Activated B cell treated with CpG ODN at 0.5 μM for 24 hours (primary cell): ENCODE data around the gene DTD1. TPM values are rescaled to one million over a fixed set of nuclear protein-coding genes. Genes with fewer than 3 reads are reported as not detected.

ENCODE experiments used
- ATAC-seq: fragments of 200-7000 bp; cut with Tn5 transposase; one replicate; pipeline ENCODE4 v1.10.0; 2021; ENCODE audit warnings: low read depth, mild to moderate bottlenecking, moderate library complexity
- CTCF ChIA-PET: fragments of 350-600 bp; sonication (Branson Sonifier 250); formaldehyde crosslinking; loops from one replicate; lab custom pipeline; 2021; ENCODE audit warnings: antibody characterized with exemption; lab: Charles Lee
- POLR2A ChIA-PET: fragments of 350-600 bp; sonication (Branson Sonifier 250); formaldehyde crosslinking; loops from one replicate; lab custom pipeline; 2021; ENCODE audit warnings: antibody characterized with exemption; lab: Charles Lee
- DNase-seq: peaks from one replicate; pipeline ENCODE4 v3.0.0; 2022
- H3K27ac Mint-ChIP-seq: one replicate; pipeline ENCODE4 v1.8.0; 2020; ENCODE audit warnings: mixed read lengths
- H3K27me3 Mint-ChIP-seq: one replicate; pipeline ENCODE4 v1.8.0; 2021; ENCODE audit warnings: mixed read lengths
- H3K36me3 Mint-ChIP-seq: one replicate; pipeline ENCODE4 v1.8.0; 2021; ENCODE audit warnings: low read depth, mixed read lengths
- H3K4me1 Mint-ChIP-seq: one replicate; pipeline ENCODE4 v1.8.0; 2021; ENCODE audit warnings: mixed read lengths
- H3K4me3 Mint-ChIP-seq: one replicate; pipeline ENCODE4 v1.8.0; 2020; ENCODE audit warnings: mild to moderate bottlenecking, mixed read lengths
- H3K9me3 Mint-ChIP-seq: one replicate; pipeline ENCODE4 v1.8.0; 2020; ENCODE audit warnings: mixed read lengths
- intact Hi-C: fragments of 100-400 bp; cut with micrococcal nuclease; formaldehyde crosslinking; loops from one replicate; pipeline ENCODE4 v1.15.1; 2024
- total RNA-seq: library from RNA; stranded (reverse); gene quantifications from 2 replicates; pipeline ENCODE4 v1.2.3, GENCODE V29; 2022
- TF ChIP-seq, protein P1 (sequence below): fragments of 200-600 bp; IDR thresholded peaks from one replicate; pipeline ENCODE4 v1.8.0; 2022; ENCODE audit warnings: antibody characterized with exemption, mild to moderate bottlenecking

The DTD1 gene
- total RNA-seq, 1 donor from 2014 or later = 27.5 TPM

DNA sequence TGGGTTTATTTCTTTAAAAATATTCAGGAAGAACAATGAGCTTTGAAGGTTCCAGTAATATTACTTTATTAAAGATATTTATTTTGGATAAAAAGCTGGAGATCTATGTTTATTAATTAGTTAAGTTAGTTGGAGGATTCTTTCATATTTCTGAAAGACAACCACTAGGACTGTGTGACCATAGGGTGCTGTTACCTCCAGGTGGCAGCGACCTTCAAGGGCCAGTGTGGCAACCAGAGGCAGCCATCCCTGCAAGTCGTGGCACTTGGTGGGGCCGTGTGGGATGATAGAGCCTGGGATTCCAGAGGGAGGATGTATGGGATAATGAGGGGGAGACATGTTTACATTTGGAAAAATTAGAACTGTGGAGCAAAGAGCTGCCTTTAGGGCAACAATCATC is 130.3 kb downstream of the DTD1 start:
- ATAC-seq (no peak), DNase-seq (no peak)
- TF ChIP-seq, protein P1, sequence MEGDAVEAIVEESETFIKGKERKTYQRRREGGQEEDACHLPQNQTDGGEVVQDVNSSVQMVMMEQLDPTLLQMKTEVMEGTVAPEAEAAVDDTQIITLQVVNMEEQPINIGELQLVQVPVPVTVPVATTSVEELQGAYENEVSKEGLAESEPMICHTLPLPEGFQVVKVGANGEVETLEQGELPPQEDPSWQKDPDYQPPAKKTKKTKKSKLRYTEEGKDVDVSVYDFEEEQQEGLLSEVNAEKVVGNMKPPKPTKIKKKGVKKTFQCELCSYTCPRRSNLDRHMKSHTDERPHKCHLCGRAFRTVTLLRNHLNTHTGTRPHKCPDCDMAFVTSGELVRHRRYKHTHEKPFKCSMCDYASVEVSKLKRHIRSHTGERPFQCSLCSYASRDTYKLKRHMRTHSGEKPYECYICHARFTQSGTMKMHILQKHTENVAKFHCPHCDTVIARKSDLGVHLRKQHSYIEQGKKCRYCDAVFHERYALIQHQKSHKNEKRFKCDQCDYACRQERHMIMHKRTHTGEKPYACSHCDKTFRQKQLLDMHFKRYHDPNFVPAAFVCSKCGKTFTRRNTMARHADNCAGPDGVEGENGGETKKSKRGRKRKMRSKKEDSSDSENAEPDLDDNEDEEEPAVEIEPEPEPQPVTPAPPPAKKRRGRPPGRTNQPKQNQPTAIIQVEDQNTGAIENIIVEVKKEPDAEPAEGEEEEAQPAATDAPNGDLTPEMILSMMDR = no peak
- Mint-ChIP-seq H3K4me3 (no peak overlapping the region), H3K9me3 (no peaks in the 10 kb centered on the region), H3K27me3 (no peaks in the 10 kb centered on the region), H3K27ac (no peak overlapping the region), H3K4me1 (peaks cover 3% of the 10 kb centered on the region), H3K36me3 (peaks cover 37% of the 10 kb centered on the region)
- ChIA-PET POLR2A (no interaction called here), CTCF (interaction anchor here (1.0 kb wide), 1 partner anchor 76 kb away, joined by 4 read pairs; no protein-coding TSS in a partner anchor)
- intact Hi-C loops = no loop called here

DNA sequence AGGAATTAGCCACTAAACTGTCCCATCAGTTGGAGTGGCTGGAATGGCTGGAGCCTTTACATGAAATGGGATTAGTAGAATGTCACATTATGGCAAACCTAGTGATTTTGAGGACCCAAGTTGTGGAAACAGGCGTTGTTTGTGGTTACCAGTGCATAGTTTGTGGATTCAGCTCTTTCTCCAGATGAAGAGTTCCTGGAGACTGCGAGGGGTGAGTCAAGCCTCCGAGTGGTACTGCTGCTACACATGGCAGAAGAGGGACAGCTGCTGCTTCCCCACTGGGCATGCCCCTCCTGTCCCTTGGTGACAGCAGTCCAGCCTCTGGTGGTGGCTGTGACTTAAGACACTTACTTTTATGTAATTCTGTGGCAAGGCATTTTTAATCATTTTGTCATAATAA is 131.6 kb downstream of the DTD1 start:
- TF ChIP-seq, protein P1 = no peak
- H3K9me3 Mint-ChIP-seq = no peaks in the 10 kb centered on the region
- DNase-seq (no peak), ATAC-seq (no peak)
- no peaks in the 10 kb centered on the region for H3K27me3 Mint-ChIP-seq
- no peak overlapping the region for H3K27ac Mint-ChIP-seq
- peaks cover 3% of the 10 kb centered on the region for H3K4me1 Mint-ChIP-seq
- CTCF ChIA-PET = no interaction called here
- no peak overlapping the region for H3K4me3 Mint-ChIP-seq
- H3K36me3 Mint-ChIP-seq = peaks cover 27% of the 10 kb centered on the region
- POLR2A ChIA-PET = no interaction called here
- intact Hi-C loops = no loop called here

DNA sequence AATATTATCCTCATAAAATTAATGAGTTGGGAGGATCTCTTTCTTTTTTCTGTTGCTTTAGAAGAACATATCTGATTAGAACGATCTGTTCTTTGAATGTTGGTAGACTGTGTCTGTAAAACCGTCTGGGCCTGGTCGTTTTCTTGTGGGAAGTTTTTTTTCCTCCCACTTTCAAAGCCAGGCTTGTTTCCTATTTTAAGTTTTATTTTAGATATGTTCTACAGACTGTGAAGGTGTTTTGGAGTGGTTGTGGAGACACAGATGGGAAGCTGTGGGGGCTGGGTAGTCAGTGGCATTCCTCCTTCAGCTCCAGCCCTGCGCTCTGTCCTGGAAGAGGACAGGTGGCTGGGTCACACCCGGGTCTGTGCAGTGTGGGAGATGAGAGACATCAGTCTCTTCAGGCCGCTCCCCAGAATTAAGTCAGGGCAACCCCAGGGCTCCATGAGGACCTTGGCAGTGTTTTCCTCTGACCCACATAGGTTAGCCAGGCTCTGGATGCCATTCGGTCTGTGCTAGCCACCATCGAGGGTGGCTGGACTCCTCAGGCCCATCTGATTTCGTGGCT is 133.8 kb downstream of the DTD1 start:
- ATAC-seq = no peak
- no peaks in the 10 kb centered on the region for H3K27me3 Mint-ChIP-seq

DNA sequence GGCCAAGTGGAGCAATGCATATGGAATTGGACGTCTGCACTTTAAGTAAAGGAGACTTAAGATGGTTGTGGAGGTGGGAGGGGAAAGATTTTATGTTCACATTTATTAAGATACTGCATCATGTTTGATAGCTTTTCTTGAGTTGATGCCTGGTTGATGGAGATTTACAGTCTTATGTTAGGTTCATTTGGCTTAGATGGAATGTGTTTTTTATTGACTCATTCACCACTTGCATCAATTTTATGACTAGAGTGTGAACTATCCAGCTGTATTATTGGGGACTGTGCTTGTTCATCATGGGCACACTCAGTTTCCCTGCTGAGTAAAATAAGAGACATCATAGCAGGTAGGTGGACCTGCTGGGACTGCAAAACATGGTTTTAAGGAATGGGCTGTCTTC is 134.5 kb downstream of the DTD1 start:
- Mint-ChIP-seq H3K27ac (no peak overlapping the region), H3K9me3 (no peaks in the 10 kb centered on the region), H3K4me3 (no peak overlapping the region), H3K36me3 (peaks cover 16% of the 10 kb centered on the region), H3K27me3 (no peaks in the 10 kb centered on the region), H3K4me1 (peaks cover 9% of the 10 kb centered on the region)
- TF ChIP-seq, protein P1 = no peak
- intact Hi-C loops = loop anchor here (10.0 kb wide), 3 partner anchors 48 to 1218 kb away; no protein-coding TSS in a partner anchor
- ChIA-PET CTCF (no interaction called here), POLR2A (no interaction called here)
- no peak for ATAC-seq
- DNase-seq = no peak

More for the DNA sequence above, 133.8 kb downstream of the DTD1 start:
- TF ChIP-seq, protein P1 = no peak
- Mint-ChIP-seq H3K36me3 (peaks cover 16% of the 10 kb centered on the region), H3K4me3 (no peak overlapping the region), H3K27ac (no peak overlapping the region), H3K4me1 (peaks cover 4% of the 10 kb centered on the region), H3K9me3 (no peaks in the 10 kb centered on the region)
- DNase-seq = no peak
- ChIA-PET POLR2A (no interaction called here), CTCF (no interaction called here)
- intact Hi-C loops = loop anchor here (10.0 kb wide), 3 partner anchors 47 to 1217 kb away; no protein-coding TSS in a partner anchor

DNA sequence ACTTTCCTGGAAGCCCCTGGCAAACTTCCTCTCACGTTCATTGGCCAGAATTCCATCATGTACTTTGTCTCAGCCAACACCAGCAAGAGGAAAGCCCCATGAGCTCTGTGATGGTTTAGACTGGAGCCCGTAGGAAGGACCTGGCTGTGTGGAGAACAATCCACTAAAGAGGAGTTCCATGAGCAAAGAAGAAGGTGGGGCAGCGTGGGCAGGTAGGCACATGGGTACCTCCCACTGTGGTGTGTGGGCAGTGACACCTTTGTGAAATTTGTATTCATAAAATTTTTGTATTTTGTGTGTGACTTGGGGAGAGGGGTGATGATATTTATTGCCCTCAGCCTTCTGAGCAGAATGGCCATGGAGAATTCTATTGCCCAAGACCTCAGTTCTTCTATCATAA is 136.2 kb downstream of the DTD1 start:
- TF ChIP-seq, protein P1 = no peak
- peaks cover 16% of the 10 kb centered on the region for H3K36me3 Mint-ChIP-seq
- intact Hi-C loops = loop anchor here (10.0 kb wide), 3 partner anchors 49 to 1219 kb away; no protein-coding TSS in a partner anchor
- CTCF ChIA-PET = no interaction called here
- no peak overlapping the region for H3K4me3 Mint-ChIP-seq
- no peak overlapping the region for H3K27ac Mint-ChIP-seq
- POLR2A ChIA-PET = no interaction called here
- H3K9me3 Mint-ChIP-seq = no peaks in the 10 kb centered on the region
- ATAC-seq (no peak), DNase-seq (no peak)
- H3K4me1 Mint-ChIP-seq = peaks cover 26% of the 10 kb centered on the region
- no peaks in the 10 kb centered on the region for H3K27me3 Mint-ChIP-seq
